ENCODE results near the gene HSPA1B. TPM values are rescaled to one million over a fixed set of nuclear protein-coding genes. Genes with fewer than 3 reads are reported as not detected.
A peak's percentile ranks its signal among the peaks of the same experiment; 100 is the strongest.

HSPA1B gene
- polyA plus RNA-seq, 4 donors, result 16.5 to 130 (median 35.0) TPM

GRCh38 chr6:31829633-31830283 is 2.2 kb downstream of the HSPA1B start:
- Histone ChIP-seq H3K36me3 (ENCODE audit: control insufficient read depth in 3 of 3, insufficient read depth in 2 of 3, low read depth in 1 of 3, low read length in 3 of 3) (peaks cover 0 to 5% (median 0%) of the 10 kb centered on the region in 3 donors), H3K4me3 (ENCODE audit: low read depth in 1 of 3, low read length in 3 of 3) (peak overlapping the region; percentile 77 to 86 (median 77)), H3K4me1 (ENCODE audit: control insufficient read depth in 3 of 3, insufficient read depth in 2 of 3, low read depth in 1 of 3, low read length in 2 of 3) (peaks cover 0 to 26% (median 0%) of the 10 kb centered on the region in 3 donors), H3K27me3 (ENCODE audit: control insufficient read depth in 3 of 3, insufficient read depth in 3 of 3, low read length in 3 of 3) (no peaks in the 10 kb centered on the region), H3K27ac (ENCODE audit: low read depth in 1 of 3, low read length in 2 of 3) (peak overlapping the region; percentile 67 to 83 (median 79)), H3K9me3 (ENCODE audit: control insufficient read depth in 2 of 2, insufficient read depth in 1 of 2, low read depth in 1 of 2, low read length in 1 of 2) (no peaks in the 10 kb centered on the region)
- peak; percentile 65 to 69 for DNase-seq
- FAIRE-seq, result no peak
- 0 to 1% (median 0%) methylated on average over 10 to 15 of the region's 15 CpGs for WGBS, 3 donors

GRCh38 chr6:31830886-31831335 is 3.4 kb downstream of the HSPA1B start:
- Histone ChIP-seq H3K4me3 (ENCODE audit: low read depth in 1 of 3, low read length in 3 of 3) (peak overlapping the region; percentile 69 to 86 (median 77)), H3K27ac (ENCODE audit: low read depth in 1 of 3, low read length in 2 of 3) (peak overlapping the region; percentile 54 to 85 (median 83)), H3K4me1 (ENCODE audit: control insufficient read depth in 3 of 3, insufficient read depth in 2 of 3, low read depth in 1 of 3, low read length in 2 of 3) (peaks cover 0 to 21% (median 0%) of the 10 kb centered on the region in 3 donors), H3K27me3 (ENCODE audit: control insufficient read depth in 3 of 3, insufficient read depth in 3 of 3, low read length in 3 of 3) (no peaks in the 10 kb centered on the region), H3K9me3 (ENCODE audit: control insufficient read depth in 2 of 2, insufficient read depth in 1 of 2, low read depth in 1 of 2, low read length in 1 of 2) (no peaks in the 10 kb centered on the region), H3K36me3 (ENCODE audit: control insufficient read depth in 3 of 3, insufficient read depth in 2 of 3, low read depth in 1 of 3, low read length in 3 of 3) (peaks cover 0 to 7% (median 0%) of the 10 kb centered on the region in 3 donors)
- 14 to 42% (median 31%) methylated on average over 6 of the region's 6 CpGs for WGBS, 3 donors
- DNase-seq (peak in 1 of 2 donors; percentile 39), FAIRE-seq (no peak)

GRCh38 chr6:31831350-31832215 is 4.0 kb downstream of the HSPA1B start:
- Histone ChIP-seq H3K4me1 (ENCODE audit: control insufficient read depth in 3 of 3, insufficient read depth in 2 of 3, low read depth in 1 of 3, low read length in 2 of 3) (peaks cover 0 to 24% (median 1%) of the 10 kb centered on the region in 3 donors), H3K4me3 (ENCODE audit: low read depth in 1 of 3, low read length in 3 of 3) (peak overlapping the region in 1 of 3 donors; percentile 77), H3K27me3 (ENCODE audit: control insufficient read depth in 3 of 3, insufficient read depth in 3 of 3, low read length in 3 of 3) (no peaks in the 10 kb centered on the region), H3K9me3 (ENCODE audit: control insufficient read depth in 2 of 2, insufficient read depth in 1 of 2, low read depth in 1 of 2, low read length in 1 of 2) (no peaks in the 10 kb centered on the region), H3K36me3 (ENCODE audit: control insufficient read depth in 3 of 3, insufficient read depth in 2 of 3, low read depth in 1 of 3, low read length in 3 of 3) (peaks cover 0 to 13% (median 0%) of the 10 kb centered on the region in 3 donors), H3K27ac (ENCODE audit: low read depth in 1 of 3, low read length in 2 of 3) (peak overlapping the region in 2 of 3 donors; percentile 49 to 83)
- WGBS, 3 donors, result 36 to 70% (median 50%) methylated on average over 15 of the region's 15 CpGs
- DNase-seq (no peak), FAIRE-seq (no peak)

- no peak for FAIRE-seq
- peaks cover 4 to 38% (median 11%) of the 10 kb centered on the region in 3 donors for H3K4me1 ChIP-seq (ENCODE audit: control insufficient read depth in 3 of 3, insufficient read depth in 2 of 3, low read depth in 1 of 3, low read length in 2 of 3)
Observed at GRCh38 chr6:31834367-31835250, 7.1 kb downstream of the HSPA1B start.

GRCh38 chr6:31836047-31836473 is 8.5 kb downstream of the HSPA1B start:
- Histone ChIP-seq H3K27me3 (ENCODE audit: control insufficient read depth in 3 of 3, insufficient read depth in 3 of 3, low read length in 3 of 3) (no peaks in the 10 kb centered on the region), H3K36me3 (ENCODE audit: control insufficient read depth in 3 of 3, insufficient read depth in 2 of 3, low read depth in 1 of 3, low read length in 3 of 3) (peaks cover 11 to 49% (median 15%) of the 10 kb centered on the region in 3 donors), H3K4me3 (ENCODE audit: low read depth in 1 of 3, low read length in 3 of 3) (peak overlapping the region; percentile 27 to 96 (median 81)), H3K9me3 (ENCODE audit: control insufficient read depth in 2 of 2, insufficient read depth in 1 of 2, low read depth in 1 of 2, low read length in 1 of 2) (no peaks in the 10 kb centered on the region), H3K27ac (ENCODE audit: low read depth in 1 of 3, low read length in 2 of 3) (peak overlapping the region; percentile 16 to 88 (median 80)), H3K4me1 (ENCODE audit: control insufficient read depth in 3 of 3, insufficient read depth in 2 of 3, low read depth in 1 of 3, low read length in 2 of 3) (peaks cover 4 to 38% (median 11%) of the 10 kb centered on the region in 3 donors)
- no peak for DNase-seq
- FAIRE-seq, result no peak
- WGBS, 3 donors, result 2 to 8% (median 5%) methylated on average over 14 of the region's 14 CpGs

More at GRCh38 chr6:31834367-31835250, 7.1 kb downstream of the HSPA1B start:
- H3K27ac ChIP-seq (ENCODE audit: low read depth in 1 of 3, low read length in 2 of 3), result peak overlapping the region; percentile 83 to 99 (median 88)
- no peaks in the 10 kb centered on the region for H3K27me3 ChIP-seq (ENCODE audit: control insufficient read depth in 3 of 3, insufficient read depth in 3 of 3, low read length in 3 of 3)
- 0% methylated on average over 59 of the region's 59 CpGs for WGBS, 3 donors
- H3K9me3 ChIP-seq (ENCODE audit: control insufficient read depth in 2 of 2, insufficient read depth in 1 of 2, low read depth in 1 of 2, low read length in 1 of 2), result no peaks in the 10 kb centered on the region
- H3K36me3 ChIP-seq (ENCODE audit: control insufficient read depth in 3 of 3, insufficient read depth in 2 of 3, low read depth in 1 of 3, low read length in 3 of 3), result peaks cover 11 to 35% (median 12%) of the 10 kb centered on the region in 3 donors
- H3K4me3 ChIP-seq (ENCODE audit: low read depth in 1 of 3, low read length in 3 of 3), result peak overlapping the region; percentile 81 to 100 (median 96)
- DNase-seq, result peak; percentile 88 to 95

GRCh38 chr6:31836474-31837368 is 9.2 kb downstream of the HSPA1B start:
- Histone ChIP-seq H3K4me1 (ENCODE audit: control insufficient read depth in 3 of 3, insufficient read depth in 2 of 3, low read depth in 1 of 3, low read length in 2 of 3) (peaks cover 4 to 34% (median 11%) of the 10 kb centered on the region in 3 donors), H3K27ac (ENCODE audit: low read depth in 1 of 3, low read length in 2 of 3) (peak overlapping the region; percentile 24 to 88 (median 80)), H3K4me3 (ENCODE audit: low read depth in 1 of 3, low read length in 3 of 3) (peak overlapping the region; percentile 27 to 96 (median 81)), H3K27me3 (ENCODE audit: control insufficient read depth in 3 of 3, insufficient read depth in 3 of 3, low read length in 3 of 3) (no peaks in the 10 kb centered on the region), H3K36me3 (ENCODE audit: control insufficient read depth in 3 of 3, insufficient read depth in 2 of 3, low read depth in 1 of 3, low read length in 3 of 3) (peaks cover 11 to 51% (median 15%) of the 10 kb centered on the region in 3 donors), H3K9me3 (ENCODE audit: control insufficient read depth in 2 of 2, insufficient read depth in 1 of 2, low read depth in 1 of 2, low read length in 1 of 2) (no peaks in the 10 kb centered on the region)
- 8 to 11% (median 8%) methylated on average over 12 of the region's 12 CpGs for WGBS, 3 donors
- DNase-seq (no peak), FAIRE-seq (no peak)
